Measurements from ENCODE around the gene NAV2.

NAV2 gene

DNA sequence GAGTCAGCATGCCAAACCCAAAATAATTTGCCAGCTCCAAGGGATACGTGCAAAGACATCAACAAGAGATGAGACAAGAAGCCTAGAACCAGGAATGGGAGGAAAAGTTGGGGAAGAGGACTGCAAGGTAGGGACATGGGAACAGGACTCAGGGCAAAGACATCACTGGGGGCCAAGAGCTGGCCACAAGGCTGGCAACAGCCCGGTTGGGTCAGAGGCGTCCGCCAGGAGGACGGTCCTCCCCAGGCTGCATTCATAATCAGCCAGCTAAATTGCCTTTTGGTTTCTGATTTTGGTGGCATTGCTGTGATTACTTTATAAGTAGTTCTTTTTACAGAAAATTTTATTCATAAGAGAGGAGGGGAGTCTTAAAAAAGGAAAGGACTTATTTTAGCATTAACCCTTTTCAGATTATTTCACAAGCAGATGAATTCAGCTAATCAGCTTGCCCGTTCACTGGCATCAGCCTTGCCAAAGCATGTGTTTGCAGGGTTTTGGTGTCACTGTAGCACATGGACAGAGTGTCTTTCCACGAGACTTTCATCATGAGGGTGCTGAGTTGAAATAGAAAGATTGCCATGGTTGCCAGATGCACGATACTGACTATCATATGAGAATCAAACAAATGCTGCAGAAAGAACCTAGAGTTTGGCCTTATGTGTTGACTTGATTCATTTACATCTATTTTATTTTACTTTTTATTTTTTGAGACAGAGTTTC lies 23.2 kb upstream of the NAV2 start:
- no peak for DNase-seq

DNA sequence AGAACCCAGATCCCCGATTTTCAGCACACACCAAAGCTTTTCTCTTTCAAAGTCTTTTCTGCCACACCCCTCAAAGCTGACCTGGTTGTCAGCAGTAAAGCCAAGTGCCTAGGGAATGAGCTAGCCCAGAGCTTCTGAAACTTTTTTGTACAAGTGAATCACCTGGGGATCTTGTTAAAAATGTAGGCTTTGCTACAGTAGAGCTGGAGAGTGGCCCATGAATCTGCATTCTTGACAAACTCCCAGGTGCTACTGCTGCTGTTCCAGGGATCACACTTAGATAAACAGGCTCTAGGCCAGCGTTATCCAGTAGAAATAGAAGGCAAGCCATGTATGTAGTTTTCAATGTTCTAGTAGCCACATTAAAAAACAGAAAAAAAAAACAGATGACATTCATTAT lies 21.8 kb upstream of the NAV2 start:
- DNase-seq, result no peak

DNA sequence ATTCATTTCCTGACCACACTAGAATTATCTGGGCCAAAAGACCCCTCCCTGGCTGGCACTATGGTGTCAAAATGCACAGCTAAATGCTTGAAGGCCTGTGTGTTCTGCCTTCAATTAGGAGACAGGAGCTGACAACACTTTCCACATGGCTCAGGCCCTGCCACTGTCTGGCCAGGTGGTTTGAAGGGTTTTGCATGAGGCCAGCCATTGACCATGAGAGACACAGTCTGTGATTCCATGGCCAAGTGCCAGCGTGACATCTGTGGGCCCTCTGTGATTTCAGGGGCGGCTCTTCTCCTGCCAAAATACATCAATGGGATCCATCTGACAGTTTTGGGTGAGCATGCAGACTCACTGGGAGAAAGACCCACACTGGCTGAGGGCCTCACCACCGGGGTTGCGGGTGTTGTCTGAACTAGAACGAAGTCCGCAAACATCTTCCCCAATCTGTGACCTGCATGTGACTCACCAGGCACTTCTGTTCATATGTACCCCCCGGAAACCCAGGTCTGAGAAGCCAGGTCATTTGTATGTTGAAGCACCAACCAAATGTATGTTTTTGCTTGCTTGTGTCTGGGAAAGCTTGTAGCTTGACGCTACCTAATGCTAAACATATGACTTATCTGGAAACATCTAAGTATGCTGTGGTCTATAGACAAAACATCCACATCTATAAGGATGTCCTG lies 20.7 kb upstream of the NAV2 start:
- DNase-seq, result no peak

DNA sequence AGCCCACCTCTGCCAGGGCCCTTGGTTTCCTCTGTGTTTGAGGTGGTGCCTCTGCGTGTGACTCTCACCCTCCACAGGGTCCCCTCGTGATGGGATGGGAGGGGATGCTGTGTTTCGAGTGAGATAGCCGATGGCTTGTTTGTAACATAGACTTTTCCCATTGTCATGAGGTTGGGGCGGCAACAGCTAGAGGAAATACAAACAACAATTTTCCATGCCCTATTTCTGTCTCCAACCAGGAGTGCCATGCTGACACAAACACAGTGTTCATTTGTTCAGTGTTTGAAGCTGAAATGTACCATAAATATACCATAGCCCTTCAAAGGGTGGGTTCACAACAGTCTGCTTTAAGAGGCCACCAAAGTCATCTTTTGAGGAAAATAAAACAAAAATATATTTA lies 19.5 kb upstream of the NAV2 start:
- DNase-seq, result no peak

DNA sequence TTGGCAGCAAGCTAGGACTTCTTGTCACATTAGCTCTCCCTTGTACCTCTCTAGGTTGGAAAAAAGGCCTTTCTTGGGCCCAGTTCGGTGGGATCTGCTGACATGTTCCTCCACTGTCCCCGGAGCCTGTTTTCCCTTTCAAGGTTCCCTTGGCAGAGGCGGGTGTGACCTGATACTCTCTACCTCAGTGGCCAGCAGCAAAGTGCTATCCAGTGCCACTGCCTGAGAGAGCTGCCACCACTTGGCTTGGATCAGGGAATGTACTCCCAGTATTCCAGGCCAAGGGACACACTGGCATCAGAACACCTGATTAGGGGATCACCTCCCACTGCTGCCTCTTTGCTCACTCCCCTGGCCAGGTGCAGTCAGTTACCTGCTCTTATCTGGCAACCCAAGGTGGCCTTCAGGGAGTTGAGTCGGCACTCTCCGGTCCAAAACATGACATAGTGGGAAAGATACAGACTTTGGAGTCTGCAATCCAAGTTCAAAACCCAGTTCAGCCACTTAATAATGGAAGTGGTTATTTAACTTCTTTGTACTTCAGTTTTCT lies 17.8 kb upstream of the NAV2 start:
- DNase-seq, result no peak

DNA sequence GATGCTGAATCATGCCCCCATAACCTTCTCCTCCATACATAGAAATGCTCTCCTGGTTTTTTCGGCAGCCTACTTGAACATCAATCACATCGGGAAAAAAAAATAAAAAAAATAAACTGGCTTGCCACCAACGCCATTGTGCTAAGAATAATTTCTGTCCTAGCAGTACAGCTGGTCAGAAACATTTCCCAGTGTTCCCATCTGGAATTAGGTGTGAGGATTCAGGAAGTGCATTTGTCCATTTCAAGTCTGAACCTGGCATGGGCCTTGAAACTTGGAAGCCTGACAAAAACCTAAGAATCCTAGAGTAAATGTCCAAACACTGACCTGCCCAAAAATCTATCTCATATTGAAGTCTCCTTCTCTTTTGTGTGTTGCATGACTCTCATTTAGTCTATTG lies 16.6 kb upstream of the NAV2 start:
- DNase-seq, result no peak

DNA sequence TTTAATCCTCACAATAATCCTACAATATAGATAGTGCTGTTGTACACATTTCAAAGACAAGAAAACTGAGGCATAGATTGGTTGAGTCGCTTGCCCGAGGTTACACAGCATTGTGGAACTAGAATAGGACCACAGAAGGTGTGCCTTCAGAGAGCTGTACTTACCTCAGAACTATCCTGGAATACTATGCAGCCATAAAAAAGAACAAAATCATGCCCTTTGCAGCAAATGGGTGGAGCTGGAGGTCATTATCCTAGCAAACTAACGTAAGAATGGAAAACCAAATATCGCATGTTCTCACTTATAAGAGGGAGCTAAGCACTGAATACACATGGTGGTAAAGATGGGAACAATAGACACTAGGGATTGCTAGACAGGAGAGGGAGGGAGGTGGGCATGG lies 15.7 kb upstream of the NAV2 start:
- DNase-seq, result no peak

DNA sequence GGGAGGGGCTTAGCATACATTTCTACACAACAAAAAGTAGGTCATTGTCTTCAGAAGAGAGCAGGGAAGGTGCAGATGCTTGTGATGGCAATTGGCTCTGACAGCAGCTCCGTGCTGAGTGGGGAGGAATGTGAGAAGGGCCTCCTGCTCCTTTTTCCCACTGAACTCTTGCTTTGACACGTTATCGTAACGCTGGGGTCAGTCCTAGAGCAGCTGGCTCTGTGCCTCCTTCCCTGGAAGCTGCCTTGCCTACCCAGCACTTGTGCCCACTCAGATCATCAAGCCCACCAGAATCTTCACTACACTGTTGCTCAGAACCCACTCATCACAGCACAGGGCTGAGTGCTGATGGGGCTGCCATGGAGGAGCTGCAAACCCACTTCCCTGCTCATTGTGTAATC lies 14.9 kb upstream of the NAV2 start:
- no peak for DNase-seq

DNA sequence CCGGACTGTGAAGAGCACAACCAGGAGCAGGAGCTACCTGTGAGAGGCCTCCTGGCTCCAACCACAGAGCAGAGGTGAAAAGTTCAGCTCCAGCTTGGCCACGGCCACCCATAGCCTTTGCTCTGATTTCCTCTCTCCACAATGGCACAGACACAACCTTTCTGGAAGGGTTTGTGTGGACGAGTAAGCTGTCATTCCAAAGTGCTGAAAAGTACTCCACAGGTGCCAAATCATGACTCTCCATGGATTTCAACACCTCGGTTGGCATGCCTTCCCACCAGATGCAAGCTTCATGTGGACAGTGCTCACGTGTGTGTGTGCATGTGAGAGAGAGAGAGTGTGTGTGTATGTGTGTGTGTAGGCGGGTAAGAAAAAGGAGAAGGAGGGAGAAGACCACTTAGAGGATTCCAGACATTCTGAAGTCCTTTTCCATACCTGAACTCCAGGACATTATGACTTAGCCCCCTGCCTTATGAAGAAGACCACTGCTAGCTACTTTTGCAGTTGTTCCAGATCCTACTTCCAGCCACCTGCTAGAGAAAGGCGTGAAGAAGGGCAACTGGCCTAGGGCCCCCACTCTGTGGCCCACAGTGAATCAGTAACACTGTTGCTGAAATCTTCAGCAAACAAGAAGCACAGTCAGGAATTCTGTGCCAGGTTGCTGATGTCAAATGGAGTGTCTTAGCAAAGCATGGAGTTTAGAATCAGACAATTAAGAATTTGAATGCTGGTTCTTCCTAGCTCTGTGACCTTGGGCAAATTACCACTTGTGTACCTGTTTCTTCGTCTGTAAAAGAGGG lies 13.9 kb upstream of the NAV2 start:
- DNase-seq, result no peak

DNA sequence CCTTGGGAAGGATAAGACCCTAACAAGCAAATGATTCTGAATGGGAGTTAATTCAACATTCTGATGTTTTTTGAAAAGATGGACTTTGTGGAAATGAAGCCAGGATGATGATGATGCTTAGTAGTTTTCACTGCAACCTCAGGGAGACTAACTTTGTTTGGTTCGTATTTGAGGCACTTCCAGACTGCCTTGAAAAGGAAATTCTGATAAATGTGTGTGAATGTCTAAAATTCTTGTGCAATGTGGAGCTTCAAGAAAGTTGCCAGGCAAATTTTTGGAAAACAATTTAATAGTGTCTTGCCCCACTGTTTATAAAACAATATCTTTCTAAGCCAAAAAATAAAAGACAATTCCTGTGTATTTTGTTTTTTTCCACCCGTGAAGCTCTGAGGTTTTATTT lies 11.2 kb upstream of the NAV2 start:
- DNase-seq, result no peak

DNA sequence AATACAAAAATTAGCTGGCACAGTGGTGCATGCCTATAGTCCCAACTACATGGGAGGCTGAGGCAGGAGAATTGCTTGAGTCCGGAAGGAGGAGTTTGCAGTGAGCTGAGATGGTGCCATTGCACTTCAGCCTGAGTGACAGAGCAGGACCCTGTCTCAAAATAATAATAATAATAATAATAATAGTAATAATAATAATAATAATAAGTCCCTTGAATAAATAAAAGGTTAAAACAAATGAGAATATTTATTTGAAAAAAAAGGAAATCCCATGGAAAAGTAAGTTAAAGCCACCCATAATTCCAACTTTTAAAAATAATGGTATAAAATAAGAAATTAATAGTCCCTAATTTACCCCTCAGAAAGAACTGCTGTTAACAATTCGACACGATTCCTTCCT lies 10.0 kb upstream of the NAV2 start:
- DNase-seq, result no peak

DNA sequence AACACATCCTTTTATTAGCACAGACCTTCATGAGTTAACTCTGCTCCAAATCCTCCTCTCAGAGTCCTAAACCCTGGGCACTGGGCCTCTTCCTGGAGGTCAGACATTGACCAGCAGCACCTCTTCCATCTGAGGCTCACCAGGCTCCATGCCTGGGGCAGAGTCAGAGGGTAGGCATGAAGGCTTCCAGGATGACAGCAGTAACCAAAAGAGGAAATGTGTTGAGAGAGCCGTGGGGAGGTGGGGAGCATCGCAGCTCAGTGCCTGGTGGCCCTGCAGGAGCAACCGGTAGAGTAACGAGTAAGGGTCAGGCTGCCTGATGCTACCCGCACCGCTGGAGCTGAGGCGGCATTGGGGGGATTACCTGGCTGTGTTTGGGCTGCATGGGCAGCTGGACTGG lies 9.4 kb upstream of the NAV2 start:
- DNase-seq, result no peak

DNA sequence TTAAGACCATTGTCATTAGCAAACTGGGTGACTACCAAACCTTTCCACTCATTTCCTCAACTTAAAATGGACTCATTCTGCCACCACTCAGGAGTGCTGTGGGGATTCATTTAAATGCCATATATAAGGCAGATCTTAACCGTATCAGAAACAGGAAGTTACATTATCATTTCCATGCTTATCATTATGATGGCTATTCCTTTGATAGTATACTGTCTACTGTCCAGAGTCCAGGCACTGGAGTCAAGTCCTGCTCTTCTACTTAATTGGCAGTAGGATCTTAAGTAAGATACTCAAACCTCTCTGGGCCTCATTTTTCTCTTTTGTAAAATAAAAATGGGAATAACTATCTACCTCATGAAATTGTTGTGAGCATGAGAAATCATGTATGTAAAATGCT lies 8.4 kb upstream of the NAV2 start:
- no peak for DNase-seq

DNA sequence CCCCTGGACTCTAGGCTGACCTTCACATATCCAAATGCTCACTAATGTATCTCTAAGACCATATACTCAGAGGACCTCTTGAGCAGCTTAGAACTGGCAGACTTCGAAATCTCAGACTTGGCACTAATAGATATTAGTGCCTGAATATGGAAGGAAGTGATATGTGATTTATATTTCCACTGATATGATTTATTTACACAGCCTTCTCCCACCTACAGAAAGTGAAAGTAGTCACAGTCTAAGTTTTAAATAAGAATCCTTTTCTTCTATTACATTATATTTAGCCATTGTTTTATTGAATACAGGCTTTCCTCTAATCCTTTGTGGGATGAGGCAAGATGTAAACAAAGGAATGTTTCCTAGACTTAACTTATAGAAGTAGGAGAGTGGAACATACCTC lies 6.7 kb upstream of the NAV2 start:
- DNase-seq, result no peak

DNA sequence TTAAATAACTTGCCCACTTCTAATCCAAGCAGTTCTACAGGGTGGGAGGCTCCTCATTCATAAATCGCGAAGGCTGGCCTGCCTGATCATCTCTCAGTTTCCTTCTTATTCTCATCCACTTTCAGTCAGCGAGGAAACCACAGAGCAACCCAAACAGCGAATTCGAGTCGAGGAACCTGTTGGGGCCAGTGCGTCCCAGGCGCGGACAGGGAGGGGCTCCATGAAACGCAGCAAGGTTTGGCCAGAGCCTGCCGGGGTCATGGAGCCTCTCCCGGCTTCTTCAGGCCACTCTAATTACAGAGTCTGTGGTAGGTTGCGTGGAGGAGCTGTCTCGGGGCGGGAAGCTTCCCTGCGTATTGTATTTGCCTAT lies 741 bp upstream of the NAV2 start:
- DNase-seq, result no peak

DNA sequence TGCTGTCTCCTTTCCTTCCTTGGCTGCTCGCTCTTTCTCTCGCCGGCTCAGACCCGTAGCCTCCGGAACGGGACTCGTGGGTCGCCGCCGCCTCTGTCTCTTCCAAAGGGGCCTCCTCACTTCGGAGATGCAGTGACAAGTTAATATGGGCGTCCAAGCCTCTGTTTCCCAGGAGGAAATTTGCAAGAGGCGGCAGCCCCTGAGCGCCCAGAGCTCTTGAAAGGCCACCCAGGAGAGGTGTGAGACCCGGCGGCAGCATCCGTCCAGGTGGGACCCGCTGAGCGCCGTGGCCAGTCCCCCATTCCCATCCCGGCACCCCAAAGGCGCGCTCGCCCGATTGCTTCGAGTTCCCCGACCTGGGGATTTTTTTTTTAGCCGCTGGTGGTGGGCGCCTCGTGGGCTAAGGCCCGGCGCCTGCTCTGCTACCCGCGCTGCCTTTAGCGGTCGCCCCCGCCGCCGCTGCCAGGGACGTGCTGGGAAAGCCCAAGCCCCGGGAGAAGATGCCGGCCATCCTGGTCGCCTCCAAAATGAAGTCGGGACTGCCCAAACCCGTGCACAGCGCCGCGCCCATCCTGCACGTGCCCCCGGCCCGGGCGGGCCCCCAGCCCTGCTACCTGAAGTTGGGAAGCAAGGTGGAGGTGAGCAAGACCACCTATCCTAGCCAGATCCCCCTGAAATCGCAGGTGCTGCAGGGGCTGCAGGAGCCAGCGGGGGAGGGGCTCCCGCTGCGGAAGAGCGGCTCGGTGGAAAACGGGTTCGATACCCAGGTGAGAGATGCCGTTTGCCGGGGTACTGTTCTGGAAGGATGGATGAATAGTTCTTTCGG lies 772 bp downstream of the NAV2 start:
- no peak for DNase-seq

DNA sequence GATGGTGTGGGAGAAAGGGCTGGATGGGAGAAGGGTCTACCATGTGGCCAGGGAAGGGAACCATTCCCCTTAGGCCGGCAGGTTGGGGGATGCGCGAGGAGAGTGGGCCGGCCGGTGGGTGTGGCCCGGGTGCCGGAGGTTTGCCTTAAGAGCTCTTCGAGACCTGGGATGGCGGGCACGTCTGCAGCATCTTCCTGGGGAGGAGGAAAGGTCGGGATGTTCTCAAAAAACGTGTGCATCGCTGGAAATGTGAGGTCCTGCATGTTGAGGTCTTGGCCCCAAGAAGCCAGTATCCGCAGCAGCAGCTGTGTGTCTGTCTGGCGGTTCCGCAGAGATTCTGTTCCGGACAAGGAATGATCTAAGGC lies 1.4 kb downstream of the NAV2 start:
- DNase-seq, result no peak

DNA sequence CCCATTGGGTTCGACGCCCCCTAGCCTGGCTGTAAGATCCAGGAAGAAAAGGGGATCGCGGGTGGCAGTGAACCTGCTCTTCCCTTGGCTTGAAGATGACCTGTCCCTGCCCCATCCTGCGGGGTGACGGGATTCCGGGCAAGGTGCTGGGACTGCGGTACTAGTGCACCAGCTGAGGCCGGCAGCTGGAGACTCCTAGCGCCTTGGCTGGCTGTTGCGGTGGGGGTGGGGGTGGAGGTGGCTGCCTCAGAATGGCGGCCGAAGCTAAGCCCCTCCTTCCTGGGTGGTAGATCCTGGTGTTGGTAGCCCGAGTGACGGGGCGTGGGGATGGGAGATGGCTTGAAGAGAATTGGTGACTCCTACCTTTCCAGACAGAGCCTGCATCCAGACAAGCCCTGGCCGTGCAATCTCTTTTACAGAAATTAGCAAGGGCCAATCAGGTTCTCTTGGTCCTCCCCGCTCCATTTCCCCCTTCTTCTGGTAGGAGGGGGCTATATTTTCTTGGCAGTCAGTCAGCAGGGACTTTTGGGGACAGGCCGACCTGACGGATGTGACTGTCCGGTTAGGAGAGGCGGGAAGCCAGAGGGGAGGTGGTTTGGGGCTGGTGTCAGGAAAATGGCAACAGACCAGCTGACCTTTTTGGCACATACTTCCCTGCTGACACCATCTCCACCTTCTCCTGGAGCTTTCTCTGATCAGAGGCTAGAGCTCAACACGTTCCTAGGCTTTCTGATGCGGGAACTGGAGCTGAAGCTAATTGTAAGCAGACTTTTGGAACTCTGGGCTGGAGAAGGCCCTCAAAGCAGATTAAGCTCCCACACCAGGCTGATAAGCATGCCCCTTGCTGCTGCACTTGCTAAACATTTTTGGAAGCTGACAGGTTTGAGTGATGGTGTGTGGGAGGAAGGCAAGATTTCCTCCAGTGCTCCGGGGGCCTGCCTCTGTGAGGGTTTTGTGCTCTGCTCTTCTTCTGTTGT lies 2.0 kb downstream of the NAV2 start:
- DNase-seq, result no peak

DNA sequence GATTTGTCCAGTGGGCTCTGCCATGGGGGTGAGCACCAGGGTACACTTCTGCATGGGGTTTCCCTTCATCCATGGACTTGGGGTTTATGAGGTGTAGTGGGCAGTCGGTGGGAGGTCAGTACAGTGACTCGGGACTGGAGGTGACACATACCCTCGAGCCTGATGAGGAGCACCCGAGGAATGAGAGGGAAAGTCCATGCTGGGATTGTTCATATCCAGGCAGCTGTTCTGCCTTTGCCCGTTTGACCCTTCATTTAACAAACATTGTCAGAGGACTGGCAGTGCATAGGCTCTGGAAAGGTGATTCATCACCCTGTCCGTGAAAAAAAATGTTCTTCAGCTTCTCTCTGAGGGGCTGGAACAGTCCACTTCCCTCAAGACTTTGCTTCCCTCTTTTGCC lies 2.7 kb downstream of the NAV2 start:
- no peak for DNase-seq

DNA sequence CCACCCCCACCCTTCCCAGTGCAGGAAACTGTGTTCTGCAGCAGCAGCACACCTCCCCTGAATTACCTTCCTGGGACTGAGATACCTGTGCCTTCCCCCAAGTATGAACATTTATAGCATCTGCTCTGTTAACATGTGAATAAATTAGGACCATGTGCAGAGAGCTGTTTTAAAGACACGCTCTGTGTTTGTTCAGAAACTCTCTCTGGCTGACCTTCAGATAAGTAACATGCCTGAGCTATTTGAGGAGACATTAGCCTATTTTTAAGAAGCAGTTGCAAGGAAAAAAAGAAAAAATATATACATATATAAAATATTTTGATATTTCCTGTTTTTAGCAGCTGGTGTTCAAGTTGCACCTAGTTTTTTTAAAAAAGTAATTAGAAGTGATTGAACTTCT lies 5.4 kb downstream of the NAV2 start:
- no peak for DNase-seq

DNA sequence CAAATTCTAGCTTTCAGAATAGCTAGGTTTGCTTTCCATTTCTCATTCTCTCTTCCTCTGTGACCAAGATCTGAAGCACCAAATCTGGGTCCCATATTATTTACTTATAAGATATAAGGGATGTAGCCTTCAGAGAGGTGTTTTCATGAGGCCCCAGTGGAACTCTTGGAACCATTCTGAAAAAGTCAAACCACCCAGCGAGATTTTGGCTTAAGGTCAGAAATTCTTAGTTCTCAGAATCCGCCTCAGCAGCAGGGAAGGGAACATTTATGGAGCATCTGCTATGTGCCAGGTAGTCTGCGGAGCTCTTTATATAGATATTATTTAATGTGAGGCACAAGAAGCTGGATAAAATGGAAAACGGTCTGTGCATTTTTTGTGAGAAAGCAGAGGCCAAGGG lies 6.3 kb downstream of the NAV2 start:
- no peak for DNase-seq

DNA sequence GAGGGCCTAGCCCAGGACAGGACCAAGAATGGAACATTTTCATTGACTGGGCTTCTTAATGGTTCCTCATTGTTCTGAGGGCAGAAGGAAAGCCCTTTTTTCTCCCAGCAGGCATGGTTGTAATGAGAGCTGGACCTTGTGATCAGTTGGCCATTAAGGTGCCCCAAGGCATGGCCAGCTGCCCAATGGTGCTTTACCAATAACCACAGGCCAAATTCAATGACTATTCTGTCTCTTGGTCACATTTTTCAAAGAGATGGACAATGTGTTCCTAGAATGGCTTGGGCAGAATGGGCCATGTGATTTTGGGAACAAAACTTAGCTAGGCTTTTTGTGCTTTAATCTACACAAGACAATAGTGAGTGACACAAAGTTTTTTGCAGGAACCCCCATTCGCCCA lies 7.3 kb downstream of the NAV2 start:
- no peak for DNase-seq

Data from SIG-M5 (cell line).